ENCODE results near the gene ABLIM2.

DNA sequence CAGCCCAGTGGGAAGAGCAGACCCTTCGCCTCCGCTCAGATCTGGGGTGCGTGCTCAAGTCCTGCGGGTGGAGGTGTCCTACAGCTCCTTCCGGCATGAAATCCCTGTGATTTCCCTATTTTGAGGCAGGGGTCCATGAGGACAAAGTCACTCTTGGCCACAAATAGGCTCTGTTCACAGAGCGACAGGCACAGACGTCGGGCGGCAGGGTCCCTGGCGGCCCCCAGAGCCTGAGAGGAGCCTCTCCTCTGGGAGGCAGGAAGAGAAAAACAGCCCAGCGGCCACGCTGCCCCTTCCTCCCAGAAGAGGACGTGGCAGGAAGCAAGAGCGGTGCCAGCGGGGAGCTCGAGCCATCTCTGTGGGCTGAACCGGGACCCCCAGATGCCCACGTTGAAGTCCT, 38.7 kb downstream of the ABLIM2 start:
- TF ChIP-seq, protein P1, sequence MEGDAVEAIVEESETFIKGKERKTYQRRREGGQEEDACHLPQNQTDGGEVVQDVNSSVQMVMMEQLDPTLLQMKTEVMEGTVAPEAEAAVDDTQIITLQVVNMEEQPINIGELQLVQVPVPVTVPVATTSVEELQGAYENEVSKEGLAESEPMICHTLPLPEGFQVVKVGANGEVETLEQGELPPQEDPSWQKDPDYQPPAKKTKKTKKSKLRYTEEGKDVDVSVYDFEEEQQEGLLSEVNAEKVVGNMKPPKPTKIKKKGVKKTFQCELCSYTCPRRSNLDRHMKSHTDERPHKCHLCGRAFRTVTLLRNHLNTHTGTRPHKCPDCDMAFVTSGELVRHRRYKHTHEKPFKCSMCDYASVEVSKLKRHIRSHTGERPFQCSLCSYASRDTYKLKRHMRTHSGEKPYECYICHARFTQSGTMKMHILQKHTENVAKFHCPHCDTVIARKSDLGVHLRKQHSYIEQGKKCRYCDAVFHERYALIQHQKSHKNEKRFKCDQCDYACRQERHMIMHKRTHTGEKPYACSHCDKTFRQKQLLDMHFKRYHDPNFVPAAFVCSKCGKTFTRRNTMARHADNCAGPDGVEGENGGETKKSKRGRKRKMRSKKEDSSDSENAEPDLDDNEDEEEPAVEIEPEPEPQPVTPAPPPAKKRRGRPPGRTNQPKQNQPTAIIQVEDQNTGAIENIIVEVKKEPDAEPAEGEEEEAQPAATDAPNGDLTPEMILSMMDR (conservative IDR thresholded peaks at IDR 0.05 in 1 of 2, IDR thresholded peaks at IDR 0.05 in 1 of 2; ENCODE audit: extremely low read depth in 1 of 2, insufficient read depth in 1 of 2, low read depth in 1 of 2, low read length in 2 of 2) = no peak
- no peak for TF ChIP-seq EZH2 (IDR thresholded peaks at IDR 0.05; ENCODE audit: borderline replicate concordance, low read length)

Data from mammary epithelial cell (primary cell).